CD4-positive, alpha-beta T cell treated with Interleukin-15 for 1 hour (primary cell): ENCODE measurements around the gene ARMC3.

Experiments
- DNase-seq: peaks from one replicate; pipeline ENCODE4 v3.0.0-alpha.2; 2020

The ARMC3 gene

DNA sequence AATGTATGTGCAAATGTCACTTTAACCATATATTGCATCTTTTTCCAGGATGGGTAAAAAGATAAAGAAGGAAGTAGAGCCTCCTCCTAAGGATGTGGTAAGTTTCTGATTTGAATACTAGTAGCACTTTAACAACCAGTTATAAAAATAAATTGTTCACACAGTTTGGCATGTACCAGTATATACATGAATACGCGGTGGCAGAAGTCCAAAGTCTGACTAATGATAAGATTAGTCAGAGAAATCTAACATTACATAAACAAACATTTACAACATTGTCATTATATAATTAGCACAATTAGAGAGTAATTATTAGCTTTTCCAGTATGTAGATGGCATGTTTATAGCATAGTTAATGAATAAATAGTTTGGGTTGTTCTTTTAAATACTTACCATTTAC is 4.1 kb downstream of the ARMC3 start:
- DNase-seq: no peak

DNA sequence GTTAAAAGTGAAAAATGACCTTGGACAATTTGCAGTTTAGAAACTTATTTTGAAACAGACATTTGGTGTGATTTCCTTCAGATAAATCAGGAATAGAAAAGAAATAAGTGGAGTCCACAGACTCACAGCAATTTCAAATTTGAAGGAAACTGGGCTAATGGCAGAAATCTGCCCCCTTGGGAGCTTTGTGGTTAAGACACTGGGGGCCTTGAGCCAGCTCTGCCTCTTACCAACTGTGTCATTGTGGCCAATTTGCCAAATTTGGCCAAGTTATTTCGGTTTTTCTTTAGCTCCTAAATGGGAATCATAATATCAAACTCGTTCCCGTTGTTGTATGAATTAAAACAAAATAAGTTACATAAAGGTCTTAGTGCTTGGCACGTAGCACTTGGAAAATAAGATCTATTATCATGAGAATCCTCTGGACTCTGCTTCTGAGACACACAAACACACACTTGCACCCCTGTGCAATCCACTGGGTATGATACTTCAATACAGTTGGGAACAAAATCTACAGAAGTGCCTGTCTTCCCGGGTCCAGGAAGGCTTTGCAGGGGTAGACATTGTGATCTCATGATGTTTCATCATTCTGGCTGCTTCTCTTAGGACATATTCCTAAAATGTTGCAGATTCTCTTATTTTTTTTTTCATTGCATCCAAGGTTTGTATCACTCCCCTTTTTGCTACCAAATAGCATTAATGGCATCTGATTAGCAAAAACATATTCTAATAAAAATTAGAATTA is 4.9 kb downstream of the ARMC3 start:
- no peak for DNase-seq

DNA sequence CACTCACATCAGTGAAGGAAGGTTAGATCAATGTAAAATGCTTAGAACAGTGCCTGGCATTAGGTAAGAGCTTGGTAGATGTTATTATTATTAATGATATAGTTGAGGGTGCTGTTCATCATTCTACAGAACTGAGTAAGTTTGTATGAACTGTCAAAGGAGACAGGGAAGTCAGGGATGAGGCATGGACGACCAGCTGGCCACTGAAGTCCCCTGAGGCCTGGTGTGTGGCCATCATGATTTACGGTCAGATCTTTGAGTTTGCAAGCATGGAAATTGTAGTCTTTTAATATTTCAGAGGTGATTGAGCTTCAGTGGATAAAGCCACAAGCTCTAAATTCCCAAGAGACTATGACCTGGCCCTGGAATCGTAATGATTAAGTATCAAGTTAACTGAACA is 6.9 kb downstream of the ARMC3 start:
- DNase-seq: no peak

DNA sequence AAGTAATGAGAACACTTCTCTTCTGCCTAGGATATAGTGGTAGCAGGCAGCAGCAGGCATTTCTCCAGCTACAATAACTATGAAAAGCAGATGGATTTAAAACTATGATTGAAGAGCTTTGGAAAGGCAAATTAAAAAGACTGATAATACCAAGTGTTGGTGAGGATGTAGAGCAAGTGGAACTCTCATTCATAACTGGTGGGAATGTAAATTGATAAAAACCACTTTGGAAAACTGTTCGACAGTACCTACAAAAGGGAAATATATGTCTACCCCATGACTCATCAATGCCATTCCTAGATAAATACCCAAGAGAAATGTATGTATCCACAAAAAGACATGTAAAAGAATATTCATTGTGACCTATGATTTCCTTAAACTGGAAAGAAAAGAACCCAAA is 14.6 kb downstream of the ARMC3 start:
- no peak for DNase-seq

DNA sequence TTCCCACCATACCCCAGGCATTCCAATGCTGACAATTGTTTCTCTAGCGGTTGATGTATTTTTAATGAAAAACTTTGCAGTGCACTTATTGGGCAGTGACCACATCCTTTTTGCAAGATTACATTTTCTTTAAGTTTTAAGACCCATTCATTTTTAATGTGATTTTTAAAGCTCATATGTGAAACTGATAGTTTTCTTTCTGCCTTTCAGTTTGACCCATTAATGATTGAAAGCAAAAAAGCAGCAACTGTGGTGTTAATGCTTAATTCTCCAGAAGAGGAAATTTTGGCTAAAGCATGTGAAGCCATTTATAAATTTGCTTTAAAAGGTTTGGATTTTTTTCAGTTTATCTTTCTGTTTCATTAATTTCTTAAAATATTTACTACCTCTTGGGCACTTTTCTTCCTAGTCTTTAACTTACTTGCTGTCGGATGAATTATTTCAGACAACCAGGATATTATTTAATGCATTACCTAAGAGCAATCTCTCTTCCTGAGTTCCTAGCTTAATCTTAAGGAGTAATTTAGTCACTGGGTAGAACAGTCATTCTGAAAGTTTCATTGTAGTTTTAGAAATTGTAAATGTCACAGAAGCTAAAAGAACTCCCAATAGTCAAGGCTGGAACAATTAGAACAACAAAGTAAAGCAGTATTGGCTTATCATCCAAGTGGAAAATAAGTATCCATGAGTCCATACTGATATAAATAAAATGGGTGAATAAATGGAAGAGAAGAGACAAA is 18.3 kb downstream of the ARMC3 start:
- no peak for DNase-seq

DNA sequence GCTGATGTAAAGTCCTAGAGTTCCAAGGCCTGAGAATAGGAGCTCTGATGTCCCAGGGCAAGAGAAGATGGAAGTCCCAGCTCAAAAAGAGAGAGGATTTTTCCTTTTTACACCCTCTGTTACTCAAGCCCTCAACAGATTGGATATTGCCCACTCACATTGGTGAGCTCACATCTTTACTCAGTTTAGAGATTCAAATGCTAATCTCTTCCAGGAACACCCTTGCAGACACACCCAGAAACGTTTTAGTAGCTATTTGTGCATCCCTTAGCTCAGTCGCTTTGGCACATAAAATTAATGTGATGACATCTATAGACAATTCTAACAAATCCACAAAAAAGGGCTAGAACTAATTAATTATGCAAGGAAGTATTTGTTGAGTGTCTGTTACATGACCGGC is 27.1 kb downstream of the ARMC3 start:
- DNase-seq: no peak

DNA sequence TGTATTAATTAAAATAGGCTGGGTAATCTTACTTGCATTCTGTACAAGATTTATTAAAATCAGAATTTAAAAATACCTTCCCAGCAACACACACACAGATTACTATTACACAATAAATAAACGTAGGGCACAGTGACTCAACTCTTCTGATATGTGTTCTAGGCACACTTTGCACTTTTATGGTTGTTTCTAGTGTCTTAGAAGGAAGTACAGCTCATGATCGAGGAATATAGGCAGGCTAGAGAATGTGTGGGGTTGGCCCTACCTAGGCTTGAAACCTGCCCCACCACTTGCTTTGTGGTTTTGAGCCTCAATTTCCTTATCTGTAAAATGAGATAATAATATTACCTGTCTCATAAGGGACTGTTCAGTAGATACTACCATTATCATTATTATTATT is 30.5 kb downstream of the ARMC3 start:
- no peak for DNase-seq

DNA sequence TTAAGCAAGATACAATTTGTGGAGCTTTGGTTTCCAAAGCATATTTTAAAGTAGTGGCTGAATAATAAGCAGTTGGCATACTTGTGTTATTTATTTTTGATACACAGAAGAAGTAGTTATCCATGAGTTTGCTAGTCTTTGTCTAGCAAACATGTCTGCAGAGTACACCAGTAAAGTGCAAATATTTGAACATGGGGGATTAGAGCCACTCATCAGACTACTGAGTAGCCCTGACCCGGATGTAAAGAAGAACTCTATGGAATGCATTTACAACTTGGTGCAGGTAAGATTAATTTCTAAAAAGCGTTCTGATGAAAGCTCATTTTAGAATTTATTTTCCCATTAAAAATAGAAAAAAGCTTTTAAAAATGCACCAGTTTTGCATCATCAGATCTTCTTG is 31.4 kb downstream of the ARMC3 start:
- DNase-seq: no peak

DNA sequence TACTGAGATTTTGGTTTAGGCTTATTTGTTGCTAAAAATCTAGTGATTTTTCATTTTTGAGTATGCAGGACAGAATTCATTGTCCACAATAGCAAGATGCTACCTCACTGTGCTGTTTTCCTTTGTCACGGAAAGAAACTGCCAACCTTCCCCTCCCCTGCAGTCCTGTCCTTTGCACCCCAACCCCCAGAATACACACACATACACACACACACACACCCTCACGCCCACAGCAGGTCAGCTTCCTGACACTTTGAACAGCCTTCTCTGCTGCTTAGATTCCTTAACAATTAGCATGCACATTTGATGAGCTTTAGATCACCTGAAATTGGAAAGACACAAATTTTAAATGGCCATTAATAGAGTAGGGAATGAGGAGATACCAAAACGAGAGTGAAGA is 32.1 kb downstream of the ARMC3 start:
- no peak for DNase-seq

DNA sequence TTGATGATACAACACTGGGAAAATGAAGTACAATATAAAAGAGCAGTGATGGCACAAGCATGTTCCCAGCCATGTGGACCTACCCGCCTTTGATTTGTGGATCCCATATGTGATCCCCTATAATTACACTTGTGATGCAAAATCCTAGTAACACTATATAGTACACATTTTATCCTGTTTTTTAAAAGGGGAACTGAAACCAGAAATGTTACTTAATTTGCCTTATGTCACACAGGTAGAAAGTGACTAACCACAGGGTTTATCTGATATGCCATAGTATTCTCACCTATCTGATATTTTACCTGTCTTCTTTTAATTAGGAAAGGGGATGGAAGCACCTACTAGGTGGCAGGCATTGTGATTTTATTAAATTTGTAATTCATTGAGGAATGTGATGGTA is 35.0 kb downstream of the ARMC3 start:
- no peak for DNase-seq

DNA sequence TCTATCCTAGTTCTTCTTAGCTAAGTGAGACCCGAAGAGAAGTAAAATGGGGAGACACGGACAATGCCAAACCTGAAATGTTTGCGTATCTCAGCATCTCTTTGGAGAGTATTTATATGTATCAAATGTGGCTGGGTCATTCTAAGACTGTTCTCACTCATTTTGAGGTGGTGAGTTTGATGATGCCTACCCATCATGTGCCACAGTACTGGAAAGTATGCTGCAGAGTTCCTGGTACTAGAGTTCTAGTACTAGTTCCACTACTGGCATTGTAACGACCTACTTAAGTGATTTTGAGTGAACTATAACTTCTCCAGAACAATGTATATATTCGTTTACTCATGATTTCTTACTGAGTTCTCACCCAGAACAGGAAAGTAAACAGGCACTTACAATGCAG is 41.9 kb downstream of the ARMC3 start:
- no peak for DNase-seq

DNA sequence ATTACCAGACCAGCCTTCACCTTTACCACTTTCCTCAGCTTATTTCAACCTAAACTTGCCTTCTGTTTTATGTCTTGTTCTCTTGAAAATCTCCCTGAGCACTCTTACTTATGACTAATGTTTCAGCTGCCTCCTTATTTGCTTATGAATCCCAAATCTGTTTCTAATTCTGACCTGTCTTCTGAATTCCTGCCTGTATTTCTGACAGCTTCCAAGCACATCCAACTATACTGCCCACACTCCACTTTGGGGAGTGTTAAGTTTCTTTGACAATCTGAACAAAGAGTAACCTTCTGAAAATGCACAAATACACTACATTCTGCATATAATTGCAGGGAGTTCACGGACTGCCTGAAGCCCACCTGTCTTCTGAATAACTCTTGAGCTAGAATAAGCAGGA is 48.7 kb downstream of the ARMC3 start:
- no peak for DNase-seq

DNA sequence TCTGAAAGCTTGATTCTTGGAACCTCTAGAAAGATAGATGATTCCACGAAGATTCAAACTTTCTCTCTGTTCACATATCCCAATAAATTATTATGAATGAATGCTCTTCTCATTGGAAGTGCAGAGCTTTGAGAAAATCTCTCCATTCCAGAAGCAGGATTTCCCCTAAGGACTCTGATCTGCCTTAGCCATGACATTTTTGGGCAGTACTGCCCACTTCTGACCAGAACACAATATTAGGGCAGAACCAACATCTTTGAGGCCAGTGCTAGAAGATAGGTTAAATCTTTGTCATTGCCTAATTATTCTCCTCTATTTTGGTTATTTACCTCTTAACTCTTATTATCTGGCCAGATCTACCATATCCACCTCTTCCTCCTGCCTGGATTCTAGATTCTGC is 49.9 kb downstream of the ARMC3 start:
- no peak for DNase-seq

DNA sequence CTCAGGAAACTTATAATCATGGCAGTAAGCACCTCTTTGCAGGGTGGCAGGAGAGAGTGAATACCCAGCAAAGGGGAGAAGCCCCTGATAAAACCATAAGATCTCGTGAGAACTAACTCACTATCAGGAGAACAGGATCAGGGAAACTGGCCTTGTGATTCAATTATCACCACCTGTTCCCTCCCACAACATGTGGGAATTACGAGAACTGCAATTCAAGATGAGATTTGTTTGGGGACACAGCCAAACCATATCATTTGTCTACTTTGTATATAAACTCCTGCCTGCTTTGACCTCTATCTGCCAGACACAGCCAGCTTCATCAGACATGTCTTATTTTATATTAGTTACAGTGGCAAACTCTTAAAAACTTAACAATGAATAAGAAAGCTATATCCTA is 50.4 kb downstream of the ARMC3 start:
- no peak for DNase-seq

DNA sequence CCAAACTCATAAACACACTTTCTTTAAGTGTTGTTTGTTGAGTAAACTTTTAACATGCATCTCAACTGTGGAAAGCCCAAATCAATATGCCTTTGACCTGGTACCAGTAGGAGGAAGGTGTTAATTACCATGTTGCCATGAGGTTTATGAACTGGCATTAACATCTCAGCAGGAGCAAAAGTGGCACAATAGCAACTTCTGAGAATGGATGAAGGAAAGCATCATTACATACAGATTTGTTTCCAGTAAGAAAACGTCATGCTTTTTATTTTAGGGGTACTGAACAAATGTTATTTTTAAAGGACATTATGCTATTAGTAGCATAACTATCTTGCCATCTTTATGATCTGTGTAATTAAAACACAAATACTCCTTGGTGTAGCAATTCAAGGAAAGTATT is 51.1 kb downstream of the ARMC3 start:
- no peak for DNase-seq

DNA sequence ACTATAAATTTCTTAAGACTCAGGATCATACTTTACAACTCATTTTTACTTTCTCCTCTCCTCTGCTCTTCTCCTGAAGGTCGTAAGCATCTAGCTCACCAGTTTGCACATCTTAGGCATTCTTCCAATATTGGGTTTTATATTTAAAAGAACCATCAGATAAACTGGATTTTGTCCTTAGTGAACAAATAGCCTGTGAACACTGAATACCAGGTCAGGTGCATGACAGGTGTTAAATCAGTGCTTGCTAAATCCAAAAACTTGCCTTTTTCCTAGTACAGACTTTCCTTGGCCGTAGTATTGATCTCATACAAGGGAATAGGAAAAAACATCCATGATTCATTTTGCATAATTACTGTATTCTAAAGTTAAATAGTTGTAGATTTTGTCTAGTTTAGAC is 53.0 kb downstream of the ARMC3 start:
- no peak for DNase-seq

DNA sequence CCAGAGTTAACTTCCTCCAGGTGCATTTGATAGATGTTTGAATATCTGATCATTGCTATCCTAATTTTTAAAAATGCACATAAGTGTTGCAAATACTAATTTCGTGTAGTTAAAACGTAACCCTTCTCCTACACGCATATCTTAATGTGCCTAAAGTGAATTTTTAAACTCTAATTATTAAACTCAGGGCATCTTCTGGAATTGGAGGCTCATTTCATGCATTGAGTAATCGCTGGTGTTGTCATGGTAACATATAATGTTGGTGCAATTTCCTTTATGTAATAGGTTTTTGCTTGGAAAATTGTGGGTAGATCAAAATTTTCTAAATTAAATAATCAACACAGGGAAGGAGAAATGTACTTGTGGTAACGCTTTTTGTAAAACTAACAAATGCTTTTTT is 56.2 kb downstream of the ARMC3 start:
- no peak for DNase-seq

DNA sequence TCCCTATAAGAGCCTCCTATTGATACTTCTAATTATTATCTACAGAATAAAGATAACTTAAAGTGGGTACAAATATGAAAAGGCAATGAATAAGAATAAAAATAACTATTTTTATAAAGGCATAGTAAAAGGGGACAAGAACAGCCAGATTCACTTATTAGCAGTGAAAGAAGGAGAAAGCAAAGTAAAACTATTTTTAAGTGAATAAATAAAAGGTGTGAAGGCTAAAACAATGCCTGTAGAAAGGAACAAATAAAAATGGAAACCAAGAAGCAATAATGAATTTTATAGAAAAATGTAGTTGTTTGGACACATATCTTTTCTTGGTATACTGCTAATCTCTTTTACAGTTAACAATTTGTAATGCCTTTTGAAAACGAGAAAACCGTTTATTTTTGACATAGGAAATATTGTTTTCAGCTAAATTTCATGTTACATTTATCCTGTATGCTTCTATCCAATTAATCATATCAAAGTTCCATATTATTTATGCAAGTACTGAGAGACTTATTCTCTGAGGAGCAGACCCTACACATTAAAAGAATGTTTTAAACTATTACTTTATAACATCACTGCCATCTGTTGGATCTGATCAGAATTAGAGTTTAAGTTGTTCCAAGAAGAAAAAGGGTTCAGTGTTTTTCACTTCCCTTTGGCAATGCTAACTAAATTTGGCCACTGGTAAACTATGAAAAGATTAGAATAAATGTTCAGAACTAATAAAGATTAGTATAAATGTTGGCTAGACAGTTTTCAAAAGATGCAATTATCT is 59.1 kb downstream of the ARMC3 start:
- DNase-seq: no peak

DNA sequence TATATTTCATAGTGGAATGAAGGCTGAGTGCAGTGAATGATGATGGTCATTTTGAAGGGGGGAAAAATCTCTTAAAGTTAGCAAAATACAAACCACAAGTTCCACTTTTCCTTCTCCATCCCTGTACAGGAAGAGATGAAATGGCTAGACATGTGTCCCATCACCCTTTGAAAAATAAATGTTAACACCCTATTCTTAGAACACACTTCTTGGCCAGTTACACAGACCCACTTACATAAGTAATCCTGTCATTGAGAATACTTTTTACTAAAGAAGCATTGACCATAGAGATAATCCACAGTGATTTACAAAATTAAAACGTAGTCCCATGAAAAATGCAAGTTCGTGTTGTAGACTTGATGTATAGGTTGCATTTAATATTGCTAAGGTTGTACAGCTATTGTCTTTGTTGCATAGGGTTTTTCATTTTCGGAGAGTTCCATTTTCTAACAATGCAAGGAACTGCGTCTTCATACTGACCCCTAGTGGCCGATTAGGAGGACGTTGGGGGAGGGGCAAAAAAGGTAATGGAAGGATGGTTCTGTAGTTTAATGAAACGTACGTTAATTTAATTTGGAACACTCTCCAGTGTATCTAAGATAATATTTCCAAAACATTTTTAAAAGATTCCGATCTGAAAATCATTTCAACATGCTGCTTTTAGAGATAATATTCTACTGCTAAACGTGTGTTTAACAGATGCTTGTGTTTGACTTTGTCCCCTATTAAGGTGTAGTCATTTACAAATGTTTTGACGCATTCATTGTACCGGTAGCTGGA is 60.9 kb downstream of the ARMC3 start:
- DNase-seq: peak; percentile 52

DNA sequence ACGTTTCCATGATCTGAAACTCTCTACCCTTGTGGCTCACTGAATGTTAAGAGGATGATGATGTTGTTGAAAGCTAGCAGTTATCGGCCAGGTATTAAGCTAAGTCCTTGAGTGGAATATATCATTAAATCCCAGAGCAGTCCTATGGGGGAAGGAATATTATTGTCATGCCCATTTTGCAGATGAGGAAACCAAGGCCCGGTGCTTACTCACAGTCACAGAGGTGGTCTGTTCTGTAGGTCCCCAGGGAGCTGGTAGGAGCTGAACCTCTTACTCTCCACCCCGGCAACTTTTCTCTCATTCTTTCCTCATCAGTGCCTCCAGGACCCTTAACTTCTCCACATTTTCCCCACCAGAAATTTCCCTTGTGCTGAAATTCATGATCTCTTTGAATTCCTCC is 62.6 kb downstream of the ARMC3 start:
- no peak for DNase-seq

DNA sequence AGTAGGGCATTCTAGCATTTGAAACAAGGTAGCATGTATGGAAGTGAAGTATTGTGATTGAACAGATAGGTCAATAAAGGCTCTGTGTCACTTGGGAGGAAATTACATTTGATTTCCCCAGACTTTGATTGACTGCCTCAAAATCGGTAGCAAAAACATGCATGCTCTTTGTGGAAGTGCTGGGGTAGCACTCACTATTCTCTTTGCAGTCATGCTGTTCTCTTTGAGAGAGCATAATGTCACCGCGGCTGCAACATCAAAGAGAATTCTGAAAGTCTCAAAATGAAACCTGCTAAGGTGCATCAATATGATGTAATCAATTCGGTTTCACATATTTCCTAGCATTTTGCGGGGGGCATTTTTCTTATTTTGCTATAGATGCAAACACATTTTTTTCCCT is 64.2 kb downstream of the ARMC3 start:
- DNase-seq: no peak

DNA sequence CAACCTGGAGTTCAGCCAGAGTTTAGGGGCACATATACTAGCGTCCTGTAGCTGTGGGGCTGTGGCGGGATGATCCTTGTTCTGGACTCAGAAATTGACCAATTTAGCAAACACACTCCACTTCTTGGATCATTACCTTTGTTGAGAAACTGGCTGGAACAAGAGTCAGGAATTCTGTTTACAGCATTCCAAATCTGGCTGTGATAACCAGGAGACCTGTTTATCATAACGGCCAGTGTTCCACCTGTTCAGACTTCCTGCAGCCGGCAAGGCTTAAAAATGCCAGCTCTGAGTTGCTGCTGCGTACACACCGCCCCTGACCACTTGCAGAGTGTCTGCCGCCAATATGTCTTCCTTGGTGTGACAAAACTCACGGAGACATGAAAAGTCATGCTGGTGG is 64.8 kb downstream of the ARMC3 start:
- no peak for DNase-seq

DNA sequence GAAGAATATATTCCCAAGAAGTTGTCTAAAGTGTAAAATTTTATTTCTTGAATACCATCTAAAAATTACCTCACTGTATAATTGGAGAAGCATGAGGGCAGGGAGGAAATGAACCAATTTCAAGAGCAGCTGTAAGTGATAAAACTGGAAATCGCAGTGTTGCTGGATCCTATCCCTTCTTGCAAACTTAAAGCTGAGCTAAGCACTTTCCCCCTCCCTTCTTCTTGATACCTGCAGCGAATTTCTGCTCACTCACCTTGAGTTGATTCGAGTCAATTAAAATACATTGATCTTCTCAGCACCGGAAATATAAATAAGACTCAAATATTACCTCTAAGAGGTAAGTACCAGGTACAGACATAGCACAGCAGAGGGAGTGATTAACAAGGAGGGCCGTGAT is 65.5 kb downstream of the ARMC3 start:
- DNase-seq: no peak
